ENCODE results near the gene PLCL1.

Gene PLCL1

DNA sequence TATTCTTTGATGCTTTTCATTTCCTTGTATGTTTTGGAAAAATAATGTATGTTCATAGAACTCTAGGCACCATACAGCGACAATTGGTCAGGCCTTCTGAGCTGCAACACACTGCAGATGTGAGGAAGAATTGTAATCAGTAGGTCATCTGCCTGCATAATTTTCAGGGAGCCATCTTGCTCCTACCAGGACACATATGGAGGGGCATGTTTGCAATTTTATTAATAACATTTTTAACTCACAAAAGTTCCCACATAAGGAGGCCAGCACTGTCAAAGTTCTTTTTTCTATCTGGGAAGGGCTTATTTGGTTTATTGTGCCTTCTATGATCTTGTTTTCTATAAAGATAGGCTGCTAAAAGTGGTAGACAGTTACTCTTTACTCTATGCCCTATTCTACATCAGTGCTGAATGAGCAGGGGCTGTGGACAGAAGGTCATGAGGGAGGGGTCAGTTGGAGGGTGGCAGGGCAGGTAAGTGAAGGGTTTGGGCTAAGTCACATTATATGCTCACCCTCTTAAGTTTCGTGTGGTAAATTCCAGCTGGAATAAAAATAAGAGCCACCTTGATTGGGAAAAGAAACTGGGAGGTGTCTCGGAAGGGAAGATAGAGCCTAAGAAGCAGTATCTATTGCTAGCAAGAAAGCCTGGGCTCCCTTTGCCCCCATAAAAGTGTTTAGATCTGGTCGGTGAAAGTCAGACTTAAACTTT, 126.3 kb downstream of the PLCL1 start:
- no peaks in the 10 kb centered on the region for H3K4me1 ChIP-seq (ENCODE audit: insufficient read depth, low read length)
- H3K27ac ChIP-seq (ENCODE audit: low read depth, low read length): no peak overlapping the region
- no peaks in the 10 kb centered on the region for H3K9me3 ChIP-seq (ENCODE audit: low read length)
- H3K27me3 ChIP-seq (ENCODE audit: control insufficient read depth in 1 of 2, insufficient read depth in 2 of 2, low read length in 2 of 2): no peaks in the 10 kb centered on the region
- H3K9ac ChIP-seq (ENCODE audit: low read length): no peak overlapping the region
- no peak overlapping the region for H3K4me3 ChIP-seq (ENCODE audit: low read depth in 1 of 2, low read length in 2 of 2)
- H3K36me3 ChIP-seq (ENCODE audit: insufficient read depth, low read length): no peaks in the 10 kb centered on the region

DNA sequence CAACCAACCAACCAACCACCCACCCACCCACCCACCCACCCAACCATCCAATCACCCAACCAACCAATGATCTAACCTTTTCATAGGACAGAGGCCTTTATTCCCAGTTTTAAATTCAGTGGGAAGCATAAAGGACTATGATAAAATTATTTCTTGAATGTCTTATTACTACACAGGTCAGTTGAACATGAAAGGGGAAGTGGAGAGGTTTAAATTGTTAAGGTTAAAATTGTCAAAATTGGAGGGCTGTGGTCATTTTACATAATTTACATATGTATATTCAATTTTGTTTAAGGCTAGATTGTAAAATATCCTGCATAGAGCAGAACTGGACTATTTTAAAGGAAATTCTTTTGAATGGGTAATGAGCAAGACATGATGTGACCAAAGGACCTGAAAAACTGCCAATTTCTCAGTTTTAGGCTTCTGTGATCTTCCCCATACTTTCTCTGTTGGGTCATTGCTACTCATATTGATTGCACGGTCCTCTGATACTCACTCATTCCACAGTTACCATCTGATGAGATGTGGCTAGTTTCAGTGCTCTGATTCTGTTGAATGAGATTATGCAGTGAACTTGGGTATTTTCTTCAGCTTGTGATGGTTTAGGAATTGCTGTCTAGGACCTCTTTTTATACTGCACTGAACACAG, 127.4 kb downstream of the PLCL1 start:
- H3K4me3 ChIP-seq (ENCODE audit: low read depth in 1 of 2, low read length in 2 of 2): no peak overlapping the region
- no peak overlapping the region for H3K27ac ChIP-seq (ENCODE audit: low read depth, low read length)
- H3K9ac ChIP-seq (ENCODE audit: low read length): no peak overlapping the region
- no peaks in the 10 kb centered on the region for H3K9me3 ChIP-seq (ENCODE audit: low read length)
- H3K4me1 ChIP-seq (ENCODE audit: insufficient read depth, low read length): no peaks in the 10 kb centered on the region
- H3K27me3 ChIP-seq (ENCODE audit: control insufficient read depth in 1 of 2, insufficient read depth in 2 of 2, low read length in 2 of 2): no peaks in the 10 kb centered on the region
- H3K36me3 ChIP-seq (ENCODE audit: insufficient read depth, low read length): no peaks in the 10 kb centered on the region

DNA sequence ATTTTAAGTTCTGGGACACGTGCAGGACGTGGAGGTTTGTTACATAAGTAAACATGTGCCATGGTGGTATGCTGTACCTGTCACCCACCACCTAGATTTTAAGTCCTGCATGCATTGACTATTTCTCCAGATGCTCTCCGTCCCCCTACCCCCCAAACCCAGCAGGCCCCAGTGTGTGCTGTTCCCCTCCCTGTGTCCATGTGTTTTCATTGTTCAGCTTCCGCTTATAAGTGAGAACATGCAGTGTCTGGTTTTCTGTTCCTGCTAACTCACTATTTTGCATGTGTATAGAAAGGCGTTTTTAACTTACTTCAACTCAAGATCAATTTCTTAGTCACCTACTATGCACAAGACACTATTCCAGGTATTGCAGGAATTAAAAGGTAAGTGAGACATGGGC, 128.0 kb downstream of the PLCL1 start:
- Histone ChIP-seq H3K9ac (ENCODE audit: low read length) (no peak overlapping the region), H3K9me3 (ENCODE audit: low read length) (no peaks in the 10 kb centered on the region), H3K27ac (ENCODE audit: low read depth, low read length) (no peak overlapping the region), H3K27me3 (ENCODE audit: control insufficient read depth in 1 of 2, insufficient read depth in 2 of 2, low read length in 2 of 2) (no peaks in the 10 kb centered on the region), H3K36me3 (ENCODE audit: insufficient read depth, low read length) (no peaks in the 10 kb centered on the region), H3K4me1 (ENCODE audit: insufficient read depth, low read length) (no peaks in the 10 kb centered on the region), H3K4me3 (ENCODE audit: low read depth in 1 of 2, low read length in 2 of 2) (no peak overlapping the region)

DNA sequence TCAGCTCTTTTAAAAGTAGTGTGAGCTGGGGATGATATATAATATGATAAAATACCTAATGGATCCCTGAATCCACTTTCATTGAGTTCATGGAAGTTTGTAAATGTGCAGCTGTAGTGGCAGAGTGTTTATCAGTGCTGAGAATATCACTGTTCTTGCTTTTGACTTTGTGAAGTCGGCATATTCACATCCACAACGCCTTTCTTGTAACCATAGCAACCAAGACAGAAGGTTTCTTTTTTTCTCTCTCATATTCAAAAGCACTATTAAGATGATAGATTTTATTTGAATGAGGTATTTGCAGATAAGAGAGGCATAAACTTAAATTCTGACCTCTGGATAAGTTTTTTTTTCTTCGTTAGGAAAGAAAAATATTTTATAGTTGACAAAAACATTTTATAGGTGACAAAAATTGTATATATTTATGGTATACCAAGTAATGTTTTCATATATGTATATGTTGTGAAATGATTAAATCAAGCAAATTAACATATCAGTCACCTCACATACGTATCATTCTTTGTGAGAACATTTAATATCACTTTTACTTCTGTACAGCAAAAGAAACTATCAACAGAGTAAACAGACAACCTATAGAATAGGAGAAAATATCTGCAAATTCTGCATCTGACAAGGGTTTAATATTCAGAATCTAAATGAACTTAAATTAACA, 130.0 kb downstream of the PLCL1 start:
- H3K36me3 ChIP-seq (ENCODE audit: insufficient read depth, low read length): no peaks in the 10 kb centered on the region
- no peak overlapping the region for H3K4me3 ChIP-seq (ENCODE audit: low read depth in 1 of 2, low read length in 2 of 2)
- H3K27me3 ChIP-seq (ENCODE audit: control insufficient read depth in 1 of 2, insufficient read depth in 2 of 2, low read length in 2 of 2): no peaks in the 10 kb centered on the region
- H3K4me1 ChIP-seq (ENCODE audit: insufficient read depth, low read length): no peaks in the 10 kb centered on the region
- H3K9me3 ChIP-seq (ENCODE audit: low read length): no peaks in the 10 kb centered on the region
- H3K27ac ChIP-seq (ENCODE audit: low read depth, low read length): no peak overlapping the region
- H3K9ac ChIP-seq (ENCODE audit: low read length): no peak overlapping the region

DNA sequence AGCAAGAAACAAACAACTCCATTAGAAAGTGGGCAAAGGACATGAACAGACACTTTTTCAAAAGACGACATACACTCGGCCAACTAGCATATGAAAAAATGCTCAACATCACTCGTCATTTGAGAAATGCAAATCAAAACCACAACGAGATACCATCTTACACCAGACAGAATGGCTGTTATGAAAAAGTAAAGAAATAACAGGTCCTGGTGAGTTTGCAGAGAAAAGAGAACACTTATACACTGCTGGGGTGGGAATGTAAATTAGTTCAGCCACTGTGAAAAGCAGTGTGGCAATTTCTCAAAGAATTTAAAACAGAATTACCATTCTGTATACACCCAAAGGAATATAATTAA, 130.5 kb downstream of the PLCL1 start:
- no peak overlapping the region for H3K4me3 ChIP-seq (ENCODE audit: low read depth in 1 of 2, low read length in 2 of 2)
- no peaks in the 10 kb centered on the region for H3K36me3 ChIP-seq (ENCODE audit: insufficient read depth, low read length)
- H3K4me1 ChIP-seq (ENCODE audit: insufficient read depth, low read length): no peaks in the 10 kb centered on the region
- H3K27ac ChIP-seq (ENCODE audit: low read depth, low read length): no peak overlapping the region
- no peak overlapping the region for H3K9ac ChIP-seq (ENCODE audit: low read length)
- H3K27me3 ChIP-seq (ENCODE audit: control insufficient read depth in 1 of 2, insufficient read depth in 2 of 2, low read length in 2 of 2): no peaks in the 10 kb centered on the region
- no peaks in the 10 kb centered on the region for H3K9me3 ChIP-seq (ENCODE audit: low read length)

DNA sequence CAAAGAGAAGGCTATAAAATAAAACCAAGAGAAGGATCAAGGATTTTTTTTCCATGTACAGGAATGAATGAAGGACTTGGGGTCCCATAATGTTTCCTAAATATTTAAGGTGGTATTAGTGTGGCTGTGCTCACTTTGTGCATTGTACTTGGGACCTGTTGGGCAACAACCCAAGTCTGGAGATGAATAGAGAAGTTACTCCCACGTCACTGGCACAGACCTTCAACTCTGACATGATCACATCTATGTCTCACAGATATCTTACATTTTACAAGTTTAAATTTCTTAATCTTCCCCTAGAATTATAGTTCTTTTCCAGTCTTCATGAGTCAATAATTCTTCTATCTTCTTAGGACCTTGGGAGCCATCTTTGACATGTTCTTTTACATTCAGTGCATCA, 133.4 kb downstream of the PLCL1 start:
- Histone ChIP-seq H3K36me3 (ENCODE audit: insufficient read depth, low read length) (no peaks in the 10 kb centered on the region), H3K4me1 (ENCODE audit: insufficient read depth, low read length) (no peaks in the 10 kb centered on the region), H3K27ac (ENCODE audit: low read depth, low read length) (no peak overlapping the region), H3K4me3 (ENCODE audit: low read depth in 1 of 2, low read length in 2 of 2) (no peak overlapping the region), H3K9ac (ENCODE audit: low read length) (no peak overlapping the region), H3K9me3 (ENCODE audit: low read length) (no peaks in the 10 kb centered on the region), H3K27me3 (ENCODE audit: control insufficient read depth in 1 of 2, insufficient read depth in 2 of 2, low read length in 2 of 2) (no peaks in the 10 kb centered on the region)

DNA sequence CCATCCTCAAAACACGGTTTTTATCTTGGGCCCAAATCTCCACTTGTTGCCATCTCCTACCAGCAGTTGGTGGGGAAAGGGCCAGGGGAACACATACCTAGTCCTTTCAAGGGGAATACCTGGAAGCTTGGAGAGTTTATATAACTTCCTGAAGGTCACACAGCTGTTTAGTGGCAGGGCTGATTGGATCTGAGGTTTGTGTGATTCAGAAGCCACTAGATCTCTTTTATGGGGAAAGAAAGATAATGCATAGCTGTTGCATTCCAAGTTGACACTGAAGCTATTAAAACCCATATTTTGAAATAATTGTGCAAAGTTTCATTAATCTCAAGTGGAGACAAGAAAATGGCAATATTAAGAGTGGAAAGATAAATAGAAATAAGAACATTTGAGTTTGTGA, 134.2 kb downstream of the PLCL1 start:
- Histone ChIP-seq H3K27me3 (ENCODE audit: control insufficient read depth in 1 of 2, insufficient read depth in 2 of 2, low read length in 2 of 2) (no peaks in the 10 kb centered on the region), H3K4me1 (ENCODE audit: insufficient read depth, low read length) (no peaks in the 10 kb centered on the region), H3K4me3 (ENCODE audit: low read depth in 1 of 2, low read length in 2 of 2) (no peak overlapping the region), H3K9me3 (ENCODE audit: low read length) (no peaks in the 10 kb centered on the region), H3K36me3 (ENCODE audit: insufficient read depth, low read length) (no peaks in the 10 kb centered on the region), H3K27ac (ENCODE audit: low read depth, low read length) (no peak overlapping the region), H3K9ac (ENCODE audit: low read length) (no peak overlapping the region)

DNA sequence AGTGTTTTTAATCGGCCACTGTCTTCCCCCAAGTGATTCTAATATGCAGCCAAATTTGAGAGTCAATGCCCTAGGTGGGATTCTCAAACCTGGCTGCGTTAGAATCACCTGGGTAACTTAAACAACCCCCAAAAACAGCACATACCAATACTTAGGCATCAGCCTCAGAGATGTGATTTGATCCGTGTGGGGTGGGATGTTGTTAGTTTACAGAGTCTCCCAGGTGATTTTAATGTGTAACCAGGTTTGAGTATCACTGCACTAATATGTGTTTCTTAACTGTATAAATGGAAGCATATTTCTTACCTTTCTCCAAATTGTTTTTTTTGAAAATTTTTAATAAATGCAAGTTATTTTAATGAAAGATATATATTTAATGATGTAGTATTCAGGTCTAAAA, 135.4 kb downstream of the PLCL1 start:
- no peak overlapping the region for H3K4me3 ChIP-seq (ENCODE audit: low read depth in 1 of 2, low read length in 2 of 2)

DNA sequence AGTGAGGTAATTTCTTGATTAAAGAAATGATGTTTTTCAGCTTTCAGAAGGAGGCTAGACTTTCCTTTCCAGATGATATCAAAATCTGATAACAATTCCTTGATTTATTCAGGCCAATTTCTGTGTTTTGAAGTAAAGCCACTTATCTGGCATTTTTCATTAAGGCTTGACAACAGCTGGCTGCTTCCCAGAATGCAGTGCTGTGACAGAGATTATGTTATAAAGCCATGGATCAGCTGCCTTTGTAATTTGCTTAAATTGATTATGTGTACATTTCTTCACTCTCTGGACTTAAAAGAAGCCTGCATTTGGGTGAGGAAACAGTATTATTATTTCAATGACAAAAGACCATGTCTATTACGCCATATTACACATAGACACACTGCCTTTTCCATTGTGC, 136.0 kb downstream of the PLCL1 start:
- no peaks in the 10 kb centered on the region for H3K9me3 ChIP-seq (ENCODE audit: low read length)
- no peaks in the 10 kb centered on the region for H3K36me3 ChIP-seq (ENCODE audit: insufficient read depth, low read length)
- no peak overlapping the region for H3K9ac ChIP-seq (ENCODE audit: low read length)
- peaks cover 10% of the 10 kb centered on the region for H3K4me1 ChIP-seq (ENCODE audit: insufficient read depth, low read length)
- H3K27ac ChIP-seq (ENCODE audit: low read depth, low read length): no peak overlapping the region
- H3K4me3 ChIP-seq (ENCODE audit: low read depth in 1 of 2, low read length in 2 of 2): no peak overlapping the region
- H3K27me3 ChIP-seq (ENCODE audit: control insufficient read depth in 1 of 2, insufficient read depth in 2 of 2, low read length in 2 of 2): no peaks in the 10 kb centered on the region

More for the DNA sequence above, 135.4 kb downstream of the PLCL1 start:
- H3K36me3 ChIP-seq (ENCODE audit: insufficient read depth, low read length): no peaks in the 10 kb centered on the region
- peaks cover 7% of the 10 kb centered on the region for H3K4me1 ChIP-seq (ENCODE audit: insufficient read depth, low read length)
- no peaks in the 10 kb centered on the region for H3K27me3 ChIP-seq (ENCODE audit: control insufficient read depth in 1 of 2, insufficient read depth in 2 of 2, low read length in 2 of 2)
- H3K27ac ChIP-seq (ENCODE audit: low read depth, low read length): no peak overlapping the region
- H3K9ac ChIP-seq (ENCODE audit: low read length): no peak overlapping the region
- no peaks in the 10 kb centered on the region for H3K9me3 ChIP-seq (ENCODE audit: low read length)

DNA sequence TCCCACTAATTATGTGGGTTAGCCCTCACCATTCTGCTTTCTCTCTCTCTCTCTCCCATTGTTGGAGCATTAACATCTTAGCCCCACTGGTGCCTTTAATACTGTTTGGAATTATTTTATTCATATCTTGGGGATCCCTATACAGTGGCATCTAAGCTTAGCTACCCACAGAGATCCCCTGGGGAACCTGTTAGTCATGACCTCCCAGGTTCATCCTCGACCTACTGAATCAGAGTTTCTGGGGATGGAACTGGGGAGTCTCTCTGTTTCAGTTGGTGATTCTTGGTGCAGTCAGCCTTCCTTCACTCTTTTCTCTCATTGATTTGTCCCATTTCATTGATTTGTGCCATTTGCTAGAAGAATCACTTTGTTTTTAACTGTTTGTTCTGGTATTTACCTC, 137.3 kb downstream of the PLCL1 start:
- H3K27me3 ChIP-seq (ENCODE audit: control insufficient read depth in 1 of 2, insufficient read depth in 2 of 2, low read length in 2 of 2): no peaks in the 10 kb centered on the region
- H3K27ac ChIP-seq (ENCODE audit: low read depth, low read length): no peak overlapping the region
- H3K9me3 ChIP-seq (ENCODE audit: low read length): no peaks in the 10 kb centered on the region
- no peaks in the 10 kb centered on the region for H3K36me3 ChIP-seq (ENCODE audit: insufficient read depth, low read length)
- peaks cover 10% of the 10 kb centered on the region for H3K4me1 ChIP-seq (ENCODE audit: insufficient read depth, low read length)
- no peak overlapping the region for H3K9ac ChIP-seq (ENCODE audit: low read length)
- no peak overlapping the region for H3K4me3 ChIP-seq (ENCODE audit: low read depth in 1 of 2, low read length in 2 of 2)

DNA sequence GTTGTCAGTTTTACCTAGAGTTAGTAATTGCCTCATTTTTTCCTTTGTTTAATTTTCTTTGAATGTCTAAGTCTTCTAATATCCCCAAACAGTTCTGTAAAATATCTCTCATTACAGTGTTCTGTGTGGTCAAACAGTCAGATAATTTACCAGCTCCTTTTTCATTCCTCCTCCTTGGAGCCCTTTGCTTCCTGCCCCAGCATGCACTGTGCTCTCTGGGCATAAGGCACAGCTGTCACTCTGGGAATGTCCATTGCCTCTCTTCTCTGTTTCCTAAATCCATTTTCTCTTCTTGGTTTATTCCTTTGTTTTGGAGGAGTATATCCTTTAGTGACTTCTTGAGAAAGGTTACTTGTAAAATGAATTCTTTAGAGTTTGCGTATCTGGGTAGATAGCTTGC, 139.3 kb downstream of the PLCL1 start:
- Histone ChIP-seq H3K4me1 (ENCODE audit: insufficient read depth, low read length) (peaks cover 10% of the 10 kb centered on the region), H3K9me3 (ENCODE audit: low read length) (no peaks in the 10 kb centered on the region), H3K27ac (ENCODE audit: low read depth, low read length) (no peak overlapping the region)

More for the DNA sequence above, 139.3 kb downstream of the PLCL1 start:
- Histone ChIP-seq H3K27me3 (ENCODE audit: control insufficient read depth in 1 of 2, insufficient read depth in 2 of 2, low read length in 2 of 2) (no peaks in the 10 kb centered on the region), H3K4me3 (ENCODE audit: low read depth in 1 of 2, low read length in 2 of 2) (no peak overlapping the region), H3K9ac (ENCODE audit: low read length) (no peak overlapping the region), H3K36me3 (ENCODE audit: insufficient read depth, low read length) (no peaks in the 10 kb centered on the region)

Data from muscle layer of colon (tissue), 2 donors.